HG02571 (cell line): ENCODE results near the gene KIAA1958.

Experiments used
- ATAC-seq: cut with Tn5 transposase; IDR thresholded peaks from one replicate; pipeline ENCODE4 v1.9.1; 2021; ENCODE audit warnings: mild to moderate bottlenecking, moderate library complexity; ENCODE audit not compliant: unreplicated experiment

The KIAA1958 gene

GRCh38 chr9:112717661-112718331, 231.2 kb downstream of the KIAA1958 start, which contains the start of gene INIP:
Gene INIP (minus strand): TSS chr9:112718117. CDS start chr9:112716485, 1,632 bp downstream.
- ATAC-seq = peak; percentile 95
